Measurements from ENCODE around the gene CDK19. TPM values are rescaled to one million over a fixed set of nuclear protein-coding genes. Genes with fewer than 3 reads are reported as not detected.

CDK19 gene
- polyA plus RNA-seq (2013, experiment 1 of 2) = 18.0 TPM
- 17.6 TPM for polyA plus RNA-seq (2013, experiment 2 of 2)

GRCh38 chr6:110815411-110816409, at the start of gene CDK19:
Gene CDK19, minus strand, starts transcription at chr6:110815469. Its CDS starts 333 bp downstream, at chr6:110815136.
- Histone ChIP-seq H3K36me3 (ENCODE audit: control insufficient read depth, insufficient read depth, low read length) (peaks cover 8% of the 10 kb centered on the region), H3K27ac (ENCODE audit: low read depth, low read length, severe bottlenecking) (peak within 1 kb of the TSS; percentile 100), H3K9me3 (ENCODE audit: control insufficient read depth, low read length) (no peaks in the 10 kb centered on the region), H3K4me3 (ENCODE audit: extremely low read depth, insufficient read depth, low read length, poor library complexity, severe bottlenecking) (peak within 1 kb of the TSS; percentile 92), H3K4me1 (ENCODE audit: control insufficient read depth, insufficient read depth, low read length, poor library complexity, severe bottlenecking) (peaks cover 12% of the 10 kb centered on the region)
- WGBS, 2 experiments (ENCODE audit: insufficient coverage in 2 of 2) = 0 to 2% methylated on average over 31 to 41 of the region's 48 CpGs

DNA sequence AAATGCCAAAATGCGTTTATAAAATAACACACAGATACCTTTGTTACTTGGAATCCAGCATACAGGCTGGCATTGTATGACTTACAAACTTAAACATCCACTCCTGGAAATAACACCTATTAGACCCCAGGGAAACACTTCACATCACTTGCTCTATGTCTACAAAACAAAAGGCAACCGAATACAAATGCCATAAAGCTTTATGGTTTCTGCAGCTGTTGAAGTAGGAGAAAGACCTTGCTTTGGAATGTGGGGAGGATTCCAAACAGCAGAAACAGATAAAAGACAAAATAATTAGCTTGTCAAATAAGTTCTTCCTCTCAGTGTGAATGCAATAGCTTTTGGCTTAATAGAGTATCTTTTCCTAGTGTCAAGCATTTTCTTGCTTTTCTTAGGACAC, 49.6 kb upstream of the CDK19 start:
- WGBS, 2 experiments (ENCODE audit: insufficient coverage in 2 of 2) = 100% methylated on average over 1 of the region's 2 CpGs
- H3K27ac ChIP-seq (ENCODE audit: low read depth, low read length, severe bottlenecking) = no peak overlapping the region

GRCh38 chr6:110859335-110859792, 44.1 kb upstream of the CDK19 start:
- no peak overlapping the region for H3K4me3 ChIP-seq (ENCODE audit: extremely low read depth, insufficient read depth, low read length, poor library complexity, severe bottlenecking)
- H3K4me1 ChIP-seq (ENCODE audit: control insufficient read depth, insufficient read depth, low read length, poor library complexity, severe bottlenecking) = no peaks in the 10 kb centered on the region
- H3K27ac ChIP-seq (ENCODE audit: low read depth, low read length, severe bottlenecking) = no peak overlapping the region
- H3K36me3 ChIP-seq (ENCODE audit: control insufficient read depth, insufficient read depth, low read length) = no peaks in the 10 kb centered on the region
- H3K9me3 ChIP-seq (ENCODE audit: control insufficient read depth, low read length) = no peaks in the 10 kb centered on the region
- 89 to 97% methylated on average over 3 to 5 of the region's 12 CpGs for WGBS, 2 experiments (ENCODE audit: insufficient coverage in 2 of 2)

More for the DNA sequence above, 49.6 kb upstream of the CDK19 start:
- H3K4me3 ChIP-seq (ENCODE audit: extremely low read depth, insufficient read depth, low read length, poor library complexity, severe bottlenecking) = no peak overlapping the region
- H3K4me1 ChIP-seq (ENCODE audit: control insufficient read depth, insufficient read depth, low read length, poor library complexity, severe bottlenecking) = peaks cover 2% of the 10 kb centered on the region
- no peaks in the 10 kb centered on the region for H3K36me3 ChIP-seq (ENCODE audit: control insufficient read depth, insufficient read depth, low read length)
- no peaks in the 10 kb centered on the region for H3K9me3 ChIP-seq (ENCODE audit: control insufficient read depth, low read length)

DNA sequence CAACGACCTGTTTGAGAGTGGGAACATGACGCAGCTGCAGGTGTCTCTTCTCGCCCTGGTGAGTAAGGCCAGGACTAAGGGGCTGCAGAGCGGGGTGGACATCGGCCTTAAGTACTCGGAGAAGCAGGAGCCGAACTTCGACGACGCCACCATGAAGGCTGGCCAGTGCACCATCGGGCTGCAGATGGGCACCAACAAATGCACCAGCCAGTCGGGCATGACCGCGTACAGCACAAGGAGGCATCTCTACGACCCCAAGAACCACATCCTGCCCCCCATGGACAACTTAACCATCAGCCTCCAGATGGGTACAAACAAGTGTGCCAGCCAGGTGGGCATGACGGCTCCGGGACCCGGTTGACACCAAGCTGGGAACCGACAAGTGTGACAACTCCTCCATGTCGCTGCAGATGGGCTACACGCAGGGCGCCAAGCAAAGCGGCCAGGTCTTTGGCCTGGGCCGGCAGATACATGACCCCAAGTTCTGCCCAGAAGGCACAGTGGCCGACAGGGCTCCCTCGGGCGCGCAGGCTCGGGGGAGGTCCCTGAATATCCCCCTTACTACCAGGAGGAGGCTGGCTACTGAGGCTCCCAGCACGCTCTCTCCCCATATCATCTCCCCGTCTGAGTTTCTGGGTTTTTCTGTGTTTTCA, 43.4 kb upstream of the CDK19 start:
- no peak overlapping the region for H3K27ac ChIP-seq (ENCODE audit: low read depth, low read length, severe bottlenecking)
- H3K36me3 ChIP-seq (ENCODE audit: control insufficient read depth, insufficient read depth, low read length) = no peaks in the 10 kb centered on the region
- no peaks in the 10 kb centered on the region for H3K9me3 ChIP-seq (ENCODE audit: control insufficient read depth, low read length)
- H3K4me1 ChIP-seq (ENCODE audit: control insufficient read depth, insufficient read depth, low read length, poor library complexity, severe bottlenecking) = no peaks in the 10 kb centered on the region
- H3K4me3 ChIP-seq (ENCODE audit: extremely low read depth, insufficient read depth, low read length, poor library complexity, severe bottlenecking) = no peak overlapping the region
- WGBS, 2 experiments (ENCODE audit: insufficient coverage in 2 of 2) = 95% methylated on average over 30 to 31 of the region's 31 CpGs

GRCh38 chr6:110858016-110858415, 42.7 kb upstream of the CDK19 start:
- no peaks in the 10 kb centered on the region for H3K4me1 ChIP-seq (ENCODE audit: control insufficient read depth, insufficient read depth, low read length, poor library complexity, severe bottlenecking)
- H3K27ac ChIP-seq (ENCODE audit: low read depth, low read length, severe bottlenecking) = no peak overlapping the region
- no peaks in the 10 kb centered on the region for H3K9me3 ChIP-seq (ENCODE audit: control insufficient read depth, low read length)
- WGBS, 2 experiments (ENCODE audit: insufficient coverage in 2 of 2) = 95 to 96% methylated on average over 21 of the region's 21 CpGs
- H3K4me3 ChIP-seq (ENCODE audit: extremely low read depth, insufficient read depth, low read length, poor library complexity, severe bottlenecking) = no peak overlapping the region
- H3K36me3 ChIP-seq (ENCODE audit: control insufficient read depth, insufficient read depth, low read length) = no peaks in the 10 kb centered on the region

DNA sequence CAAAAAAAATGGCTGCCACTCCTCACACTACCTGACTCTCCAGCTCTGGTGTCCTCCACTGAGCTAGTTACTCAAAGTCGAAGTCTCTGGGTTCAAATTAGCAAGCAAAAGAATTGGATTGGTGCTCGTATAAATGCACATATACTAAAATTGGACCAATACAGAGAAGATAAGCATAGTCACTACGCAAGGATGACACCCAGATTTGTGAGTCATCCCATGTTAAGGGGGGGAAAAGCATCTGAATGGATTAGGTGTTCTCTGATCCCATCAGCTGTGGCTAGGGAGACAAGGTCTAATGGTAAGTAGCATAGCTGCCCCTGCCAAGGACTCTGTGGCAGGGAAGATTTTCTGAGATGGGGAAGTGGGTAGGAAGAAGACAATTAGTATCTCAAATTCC, 41.0 kb upstream of the CDK19 start:
- Histone ChIP-seq H3K9me3 (ENCODE audit: control insufficient read depth, low read length) (no peaks in the 10 kb centered on the region), H3K36me3 (ENCODE audit: control insufficient read depth, insufficient read depth, low read length) (no peaks in the 10 kb centered on the region)
- 100% methylated on average over 2 of the region's 3 CpGs; no CpG with 5 or more reads in 1 of the 2 experiments for WGBS, 2 experiments (ENCODE audit: insufficient coverage in 2 of 2)

GRCh38 chr6:110853754-110854477, 38.6 kb upstream of the CDK19 start:
- Histone ChIP-seq H3K4me3 (ENCODE audit: extremely low read depth, insufficient read depth, low read length, poor library complexity, severe bottlenecking) (no peak overlapping the region), H3K4me1 (ENCODE audit: control insufficient read depth, insufficient read depth, low read length, poor library complexity, severe bottlenecking) (no peaks in the 10 kb centered on the region), H3K27ac (ENCODE audit: low read depth, low read length, severe bottlenecking) (no peak overlapping the region), H3K36me3 (ENCODE audit: control insufficient read depth, insufficient read depth, low read length) (no peaks in the 10 kb centered on the region), H3K9me3 (ENCODE audit: control insufficient read depth, low read length) (no peaks in the 10 kb centered on the region)
- 83% methylated on average over 1 of the region's 5 CpGs; no CpG with 5 or more reads in 1 of the 2 experiments for whole genome bisulfite sequencing, 2 experiments (ENCODE audit: insufficient coverage in 2 of 2)

More for the DNA sequence above, 41.0 kb upstream of the CDK19 start:
- no peak overlapping the region for H3K27ac ChIP-seq (ENCODE audit: low read depth, low read length, severe bottlenecking)
- H3K4me3 ChIP-seq (ENCODE audit: extremely low read depth, insufficient read depth, low read length, poor library complexity, severe bottlenecking) = no peak overlapping the region
- H3K4me1 ChIP-seq (ENCODE audit: control insufficient read depth, insufficient read depth, low read length, poor library complexity, severe bottlenecking) = no peaks in the 10 kb centered on the region

DNA sequence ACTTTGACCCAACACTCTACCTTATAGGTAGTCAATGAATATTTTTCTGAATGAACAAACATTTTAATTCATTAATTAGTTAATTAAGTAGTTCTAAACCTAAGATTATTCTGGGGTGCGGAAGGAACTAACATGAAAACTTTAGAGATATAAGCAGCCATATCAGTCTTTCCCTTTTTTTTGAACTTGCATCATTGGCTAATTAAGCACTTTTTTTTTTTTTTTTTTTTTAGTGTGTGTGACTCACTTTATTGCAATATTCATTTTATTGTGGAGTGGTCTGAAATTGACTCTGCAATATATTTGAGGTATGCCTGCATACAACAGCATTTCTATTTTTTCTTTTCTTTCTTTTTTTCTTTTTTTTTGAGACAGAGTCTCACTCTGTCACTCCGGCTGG, 37.5 kb upstream of the CDK19 start:
- 86 to 100% methylated on average over 1 of the region's 2 CpGs for WGBS, 2 experiments (ENCODE audit: insufficient coverage in 2 of 2)

DNA sequence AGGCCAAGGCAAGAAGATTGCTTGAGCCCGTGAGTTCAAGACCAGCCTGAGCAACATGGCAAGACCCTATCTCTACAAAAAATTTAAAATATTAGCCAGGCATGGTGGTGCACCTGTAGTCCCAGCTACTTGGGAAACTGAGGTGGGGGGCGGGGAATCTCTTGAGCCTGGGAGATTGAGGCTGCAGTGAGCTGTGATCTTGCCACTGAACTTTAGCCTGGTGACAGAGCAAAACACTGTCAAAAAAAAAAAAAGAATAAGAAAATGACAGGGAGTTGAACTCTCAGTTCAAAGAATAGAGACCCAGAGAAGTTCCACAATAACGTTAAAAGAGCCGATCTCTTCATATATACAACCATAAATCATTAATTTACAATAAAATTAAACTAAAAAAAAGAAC, 34.5 kb upstream of the CDK19 start:
- no peaks in the 10 kb centered on the region for H3K36me3 ChIP-seq (ENCODE audit: control insufficient read depth, insufficient read depth, low read length)
- no peak overlapping the region for H3K4me3 ChIP-seq (ENCODE audit: extremely low read depth, insufficient read depth, low read length, poor library complexity, severe bottlenecking)
- no peak overlapping the region for H3K27ac ChIP-seq (ENCODE audit: low read depth, low read length, severe bottlenecking)
- WGBS, 2 experiments (ENCODE audit: insufficient coverage in 2 of 2) = 75 to 86% methylated on average over 1 to 4 of the region's 4 CpGs
- no peaks in the 10 kb centered on the region for H3K4me1 ChIP-seq (ENCODE audit: control insufficient read depth, insufficient read depth, low read length, poor library complexity, severe bottlenecking)
- H3K9me3 ChIP-seq (ENCODE audit: control insufficient read depth, low read length) = no peaks in the 10 kb centered on the region

More for the DNA sequence above, 37.5 kb upstream of the CDK19 start:
- no peak overlapping the region for H3K27ac ChIP-seq (ENCODE audit: low read depth, low read length, severe bottlenecking)
- H3K9me3 ChIP-seq (ENCODE audit: control insufficient read depth, low read length) = no peaks in the 10 kb centered on the region
- no peak overlapping the region for H3K4me3 ChIP-seq (ENCODE audit: extremely low read depth, insufficient read depth, low read length, poor library complexity, severe bottlenecking)
- H3K4me1 ChIP-seq (ENCODE audit: control insufficient read depth, insufficient read depth, low read length, poor library complexity, severe bottlenecking) = no peaks in the 10 kb centered on the region
- no peaks in the 10 kb centered on the region for H3K36me3 ChIP-seq (ENCODE audit: control insufficient read depth, insufficient read depth, low read length)

DNA sequence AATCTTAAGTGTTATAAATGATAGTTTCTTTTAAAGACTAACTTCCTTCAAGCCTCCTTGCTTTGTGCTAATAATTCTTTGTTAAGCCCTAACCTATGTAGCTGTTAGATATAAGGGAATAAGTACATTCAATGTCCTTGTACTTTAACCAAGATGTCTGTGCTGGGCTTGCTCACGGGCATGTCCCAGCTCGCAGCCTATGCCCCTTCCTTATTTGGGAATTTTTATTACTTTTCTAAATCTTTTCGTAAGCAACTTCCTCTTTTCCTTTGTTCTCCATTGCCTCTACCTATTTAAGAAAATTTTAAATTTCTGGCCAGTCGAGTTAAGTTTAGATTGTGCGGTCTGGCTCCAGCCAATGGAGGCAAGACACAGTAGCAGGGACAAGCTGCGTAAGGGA, 26.0 kb upstream of the CDK19 start:
- no peak overlapping the region for H3K4me3 ChIP-seq (ENCODE audit: extremely low read depth, insufficient read depth, low read length, poor library complexity, severe bottlenecking)
- H3K9me3 ChIP-seq (ENCODE audit: control insufficient read depth, low read length) = no peaks in the 10 kb centered on the region
- H3K4me1 ChIP-seq (ENCODE audit: control insufficient read depth, insufficient read depth, low read length, poor library complexity, severe bottlenecking) = no peaks in the 10 kb centered on the region
- H3K27ac ChIP-seq (ENCODE audit: low read depth, low read length, severe bottlenecking) = no peak overlapping the region
- 100% methylated on average over 3 of the region's 6 CpGs; no CpG with 5 or more reads in 1 of the 2 experiments for WGBS, 2 experiments (ENCODE audit: insufficient coverage in 2 of 2)
- H3K36me3 ChIP-seq (ENCODE audit: control insufficient read depth, insufficient read depth, low read length) = no peaks in the 10 kb centered on the region

All from mesodermal cell (in vitro differentiated cells).